ENCODE results near the gene BUD23.

DNA sequence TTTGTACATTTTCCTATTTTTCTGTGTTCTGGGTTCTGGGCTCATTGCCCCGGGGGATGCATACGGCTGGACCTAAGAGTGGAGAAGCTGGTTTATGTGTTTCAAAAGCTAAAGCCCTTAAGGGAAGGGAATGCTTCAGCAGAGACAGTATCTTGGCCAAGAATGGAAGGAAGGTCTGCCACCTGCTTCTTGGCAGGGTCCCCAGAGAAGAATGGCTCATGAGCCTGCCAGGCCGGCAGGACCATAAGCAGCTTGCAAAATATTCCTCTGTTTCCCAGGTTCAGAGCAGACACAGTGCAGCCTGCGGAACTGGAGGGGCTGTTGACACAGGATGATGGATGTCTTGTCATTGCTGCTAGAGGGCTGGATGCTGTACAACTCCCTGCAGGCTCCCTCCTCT, 63.0 kb downstream of the BUD23 start:
- TF ChIP-seq HDAC2 (IDR thresholded peaks at IDR 0.05), result no peak
- TF ChIP-seq SETDB1 (IDR thresholded peaks at IDR 0.05; ENCODE audit: low read length), result no peak
- TF ChIP-seq, protein P1, sequence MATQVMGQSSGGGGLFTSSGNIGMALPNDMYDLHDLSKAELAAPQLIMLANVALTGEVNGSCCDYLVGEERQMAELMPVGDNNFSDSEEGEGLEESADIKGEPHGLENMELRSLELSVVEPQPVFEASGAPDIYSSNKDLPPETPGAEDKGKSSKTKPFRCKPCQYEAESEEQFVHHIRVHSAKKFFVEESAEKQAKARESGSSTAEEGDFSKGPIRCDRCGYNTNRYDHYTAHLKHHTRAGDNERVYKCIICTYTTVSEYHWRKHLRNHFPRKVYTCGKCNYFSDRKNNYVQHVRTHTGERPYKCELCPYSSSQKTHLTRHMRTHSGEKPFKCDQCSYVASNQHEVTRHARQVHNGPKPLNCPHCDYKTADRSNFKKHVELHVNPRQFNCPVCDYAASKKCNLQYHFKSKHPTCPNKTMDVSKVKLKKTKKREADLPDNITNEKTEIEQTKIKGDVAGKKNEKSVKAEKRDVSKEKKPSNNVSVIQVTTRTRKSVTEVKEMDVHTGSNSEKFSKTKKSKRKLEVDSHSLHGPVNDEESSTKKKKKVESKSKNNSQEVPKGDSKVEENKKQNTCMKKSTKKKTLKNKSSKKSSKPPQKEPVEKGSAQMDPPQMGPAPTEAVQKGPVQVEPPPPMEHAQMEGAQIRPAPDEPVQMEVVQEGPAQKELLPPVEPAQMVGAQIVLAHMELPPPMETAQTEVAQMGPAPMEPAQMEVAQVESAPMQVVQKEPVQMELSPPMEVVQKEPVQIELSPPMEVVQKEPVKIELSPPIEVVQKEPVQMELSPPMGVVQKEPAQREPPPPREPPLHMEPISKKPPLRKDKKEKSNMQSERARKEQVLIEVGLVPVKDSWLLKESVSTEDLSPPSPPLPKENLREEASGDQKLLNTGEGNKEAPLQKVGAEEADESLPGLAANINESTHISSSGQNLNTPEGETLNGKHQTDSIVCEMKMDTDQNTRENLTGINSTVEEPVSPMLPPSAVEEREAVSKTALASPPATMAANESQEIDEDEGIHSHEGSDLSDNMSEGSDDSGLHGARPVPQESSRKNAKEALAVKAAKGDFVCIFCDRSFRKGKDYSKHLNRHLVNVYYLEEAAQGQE (IDR thresholded peaks at IDR 0.05; ENCODE audit: borderline replicate concordance), result no peak
- TF ChIP-seq, protein P1 (CRISPR knock-in tag; IDR thresholded peaks at IDR 0.05; ENCODE audit: low read depth), result no peak
- no peak for TF ChIP-seq LARP7 (IDR thresholded peaks at IDR 0.05)
- no peak for TF ChIP-seq YY1 (IDR thresholded peaks at IDR 0.05; ENCODE audit: borderline replicate concordance in 1 of 3, control insufficient read depth in 1 of 3, extremely low read depth in 1 of 3, insufficient read depth in 3 of 3, insufficient read length in 1 of 3, insufficient replicate concordance in 2 of 3, low read depth in 1 of 3, low read length in 2 of 3)
- TF ChIP-seq, protein P2, sequence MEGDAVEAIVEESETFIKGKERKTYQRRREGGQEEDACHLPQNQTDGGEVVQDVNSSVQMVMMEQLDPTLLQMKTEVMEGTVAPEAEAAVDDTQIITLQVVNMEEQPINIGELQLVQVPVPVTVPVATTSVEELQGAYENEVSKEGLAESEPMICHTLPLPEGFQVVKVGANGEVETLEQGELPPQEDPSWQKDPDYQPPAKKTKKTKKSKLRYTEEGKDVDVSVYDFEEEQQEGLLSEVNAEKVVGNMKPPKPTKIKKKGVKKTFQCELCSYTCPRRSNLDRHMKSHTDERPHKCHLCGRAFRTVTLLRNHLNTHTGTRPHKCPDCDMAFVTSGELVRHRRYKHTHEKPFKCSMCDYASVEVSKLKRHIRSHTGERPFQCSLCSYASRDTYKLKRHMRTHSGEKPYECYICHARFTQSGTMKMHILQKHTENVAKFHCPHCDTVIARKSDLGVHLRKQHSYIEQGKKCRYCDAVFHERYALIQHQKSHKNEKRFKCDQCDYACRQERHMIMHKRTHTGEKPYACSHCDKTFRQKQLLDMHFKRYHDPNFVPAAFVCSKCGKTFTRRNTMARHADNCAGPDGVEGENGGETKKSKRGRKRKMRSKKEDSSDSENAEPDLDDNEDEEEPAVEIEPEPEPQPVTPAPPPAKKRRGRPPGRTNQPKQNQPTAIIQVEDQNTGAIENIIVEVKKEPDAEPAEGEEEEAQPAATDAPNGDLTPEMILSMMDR (IDR thresholded peaks at IDR 0.05 in 2 of 3, conservative IDR thresholded peaks at IDR 0.05 in 1 of 3; ENCODE audit: insufficient read depth in 2 of 3, low read depth in 1 of 3, low read length in 3 of 3), result no peak
- TF ChIP-seq ZBED1 (IDR thresholded peaks at IDR 0.05), result no peak
- TF ChIP-seq, protein P3, sequence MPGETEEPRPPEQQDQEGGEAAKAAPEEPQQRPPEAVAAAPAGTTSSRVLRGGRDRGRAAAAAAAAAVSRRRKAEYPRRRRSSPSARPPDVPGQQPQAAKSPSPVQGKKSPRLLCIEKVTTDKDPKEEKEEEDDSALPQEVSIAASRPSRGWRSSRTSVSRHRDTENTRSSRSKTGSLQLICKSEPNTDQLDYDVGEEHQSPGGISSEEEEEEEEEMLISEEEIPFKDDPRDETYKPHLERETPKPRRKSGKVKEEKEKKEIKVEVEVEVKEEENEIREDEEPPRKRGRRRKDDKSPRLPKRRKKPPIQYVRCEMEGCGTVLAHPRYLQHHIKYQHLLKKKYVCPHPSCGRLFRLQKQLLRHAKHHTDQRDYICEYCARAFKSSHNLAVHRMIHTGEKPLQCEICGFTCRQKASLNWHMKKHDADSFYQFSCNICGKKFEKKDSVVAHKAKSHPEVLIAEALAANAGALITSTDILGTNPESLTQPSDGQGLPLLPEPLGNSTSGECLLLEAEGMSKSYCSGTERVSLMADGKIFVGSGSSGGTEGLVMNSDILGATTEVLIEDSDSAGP (CRISPR knock-in tag; IDR thresholded peaks at IDR 0.05), result no peak
- no peak for TF ChIP-seq RBM34 (IDR thresholded peaks at IDR 0.05; ENCODE audit: borderline replicate concordance, insufficient read depth, low read length)
- TF ChIP-seq, protein P4, sequence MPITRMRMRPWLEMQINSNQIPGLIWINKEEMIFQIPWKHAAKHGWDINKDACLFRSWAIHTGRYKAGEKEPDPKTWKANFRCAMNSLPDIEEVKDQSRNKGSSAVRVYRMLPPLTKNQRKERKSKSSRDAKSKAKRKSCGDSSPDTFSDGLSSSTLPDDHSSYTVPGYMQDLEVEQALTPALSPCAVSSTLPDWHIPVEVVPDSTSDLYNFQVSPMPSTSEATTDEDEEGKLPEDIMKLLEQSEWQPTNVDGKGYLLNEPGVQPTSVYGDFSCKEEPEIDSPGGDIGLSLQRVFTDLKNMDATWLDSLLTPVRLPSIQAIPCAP (CRISPR knock-in tag; IDR thresholded peaks at IDR 0.05; ENCODE audit: borderline replicate concordance), result no peak
- no peak for TF ChIP-seq ZNF121 (CRISPR knock-in tag; conservative IDR thresholded peaks at IDR 0.05)
- no peak for TF ChIP-seq BHLHE40 (IDR thresholded peaks at IDR 0.05; ENCODE audit: low read length)
